Trophoblast cell (in vitro differentiated cells and primary cell): ENCODE measurements around the gene SLC18A2.
A peak's percentile ranks its signal among the peaks of the same experiment; 100 is the strongest.

Source experiments
- DNase-seq, 2 donors: peaks; one replicate each; pipeline ENCODE4 v3.0.0-alpha.2; 2016
- H2AFZ ChIP-seq: 2 replicates; pipeline ENCODE4 v1.6.1; 2013; ENCODE audit warnings: low read length, moderate library complexity, mild to moderate bottlenecking; ENCODE audit not compliant: insufficient read depth, poor library complexity
- H2AK5ac ChIP-seq: 2 replicates; pipeline ENCODE4 v1.6.1; 2013; ENCODE audit warnings: mild to moderate bottlenecking, low read length
- H2BK120ac ChIP-seq: 2 replicates; pipeline ENCODE4 v1.6.1; 2013; ENCODE audit warnings: low read length, mild to moderate bottlenecking, moderate library complexity; ENCODE audit not compliant: insufficient read depth, poor library complexity
- H2BK12ac ChIP-seq: 2 replicates; pipeline ENCODE4 v1.6.1; 2013; ENCODE audit warnings: mild to moderate bottlenecking, low read length, moderate library complexity
- H2BK5ac ChIP-seq: 2 replicates; pipeline ENCODE4 v1.6.1; 2013; ENCODE audit warnings: low read length, low read depth, moderate library complexity, mild to moderate bottlenecking; ENCODE audit not compliant: poor library complexity
- H3K14ac ChIP-seq: 2 replicates; pipeline ENCODE4 v1.6.1; 2013; ENCODE audit warnings: mild to moderate bottlenecking, low read length
- H3K18ac ChIP-seq: 2 replicates; pipeline ENCODE4 v1.6.1; 2013; ENCODE audit warnings: mild to moderate bottlenecking, low read length
- H3K23ac ChIP-seq: 2 replicates; pipeline ENCODE4 v1.6.1; 2013; ENCODE audit warnings: low read length
- H3K27ac ChIP-seq: 2 replicates; pipeline ENCODE4 v1.5.1; 2013; ENCODE audit warnings: low read depth, mild to moderate bottlenecking, inconsistent platforms, low read length, moderate library complexity
- H3K27me3 ChIP-seq: 2 replicates; pipeline ENCODE4 v1.6.1; 2013; ENCODE audit warnings: inconsistent platforms, mild to moderate bottlenecking, low read length, moderate library complexity; ENCODE audit not compliant: insufficient read depth
- H3K36me3 ChIP-seq, 2 experiments: 1 replicate in 1 of 2; 2 replicates in 1 of 2; pipeline ENCODE4 v1.6.1; 2013; ENCODE audit warnings: low read length in 2 of 2, mild to moderate bottlenecking in 2 of 2, moderate library complexity in 1 of 2; ENCODE audit not compliant: insufficient read depth in 2 of 2, control insufficient read depth in 1 of 2
- H3K4ac ChIP-seq: 2 replicates; pipeline ENCODE4 v1.6.1; 2013; ENCODE audit warnings: low read depth, mild to moderate bottlenecking, low read length, moderate library complexity
- H3K4me1 ChIP-seq, 2 experiments: 1 replicate in 1 of 2; 2 replicates in 1 of 2; pipeline ENCODE4 v1.6.1; 2013; ENCODE audit warnings: low read length in 2 of 2, mild to moderate bottlenecking in 2 of 2, moderate library complexity in 1 of 2; ENCODE audit not compliant: insufficient read depth in 2 of 2, control insufficient read depth in 1 of 2
- H3K4me2 ChIP-seq: 2 replicates; pipeline ENCODE4 v1.6.1; 2013; ENCODE audit warnings: inconsistent platforms, mild to moderate bottlenecking, low read length, moderate library complexity
- H3K4me3 ChIP-seq: 2 replicates; pipeline ENCODE4 v1.5.1; 2013; ENCODE audit warnings: mild to moderate bottlenecking, low read depth, low read length, inconsistent platforms
- H3K79me1 ChIP-seq: one replicate; pipeline ENCODE4 v1.6.1; 2013; ENCODE audit warnings: low read length
- H3K79me2 ChIP-seq: 2 replicates; pipeline ENCODE4 v1.6.1; 2013; ENCODE audit warnings: low read length, mild to moderate bottlenecking; ENCODE audit not compliant: control insufficient read depth, insufficient read depth, poor library complexity
- H3K9ac ChIP-seq: 2 replicates; pipeline ENCODE4 v1.6.1; 2013; ENCODE audit warnings: mild to moderate bottlenecking, low read length
- H3K9me3 ChIP-seq: 2 replicates; pipeline ENCODE4 v1.6.1; 2013; ENCODE audit warnings: low read depth, mild to moderate bottlenecking, control low read depth, inconsistent platforms, low read length; ENCODE audit not compliant: insufficient read depth
- H4K12ac ChIP-seq: 2 replicates; pipeline ENCODE4 v1.6.1; 2013; ENCODE audit warnings: low read depth, mild to moderate bottlenecking, low read length, moderate library complexity
- H4K8ac ChIP-seq: 2 replicates; pipeline ENCODE4 v1.6.1; 2013; ENCODE audit warnings: low read depth, mild to moderate bottlenecking, low read length, moderate library complexity
- H4K91ac ChIP-seq: one replicate; pipeline ENCODE4 v1.6.1; 2013; ENCODE audit warnings: low read depth, mild to moderate bottlenecking, low read length, moderate library complexity
- WGBS: extraction: QIAGEN DNeasy Blood & Tissue Kit; methylation state at CpG from one replicate; pipeline ENCODE4 v1.1.7; 2013; ENCODE audit warnings: missing lambda C conversion rate; ENCODE audit not compliant: insufficient read length, insufficient coverage; ENCODE audit errors: extremely low coverage; 5-methylcytosine and 5-hydroxymethylcytosine counted together

Gene SLC18A2

DNA sequence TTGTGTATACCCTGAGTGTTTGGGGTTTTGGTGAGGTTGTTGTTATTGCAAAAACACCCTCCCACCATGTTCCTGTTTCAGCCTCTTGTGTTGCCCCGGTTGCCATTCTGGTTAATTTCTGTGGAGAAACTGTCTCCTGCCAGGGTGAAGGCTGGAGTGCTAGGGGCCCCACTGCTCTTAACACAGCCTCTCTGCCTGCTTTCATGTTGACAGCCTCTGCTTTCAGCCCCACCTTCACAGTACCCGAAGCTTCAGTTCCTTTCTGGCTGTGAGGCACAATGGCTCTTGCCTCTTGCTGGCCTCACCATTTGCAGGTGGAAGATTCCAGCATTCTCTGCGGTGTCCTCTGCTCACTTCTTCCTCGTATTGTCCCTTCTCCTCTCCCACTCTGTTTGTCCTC, 19.2 kb downstream of the SLC18A2 start:
- Histone ChIP-seq H3K27me3 (no peaks in the 10 kb centered on the region), H3K79me1 (no peaks in the 10 kb centered on the region), H3K23ac (no peak overlapping the region), H2BK120ac (no peak overlapping the region), H3K79me2 (no peaks in the 10 kb centered on the region), H3K4ac (no peak overlapping the region), H3K4me1 (peaks cover 6 to 10% of the 10 kb centered on the region in 2 experiments), H2BK5ac (no peak overlapping the region), H2AK5ac (no peak overlapping the region), H3K9ac (no peak overlapping the region), H3K27ac (no peak overlapping the region), H3K36me3 (no peaks in the 10 kb centered on the region), H3K18ac (no peak overlapping the region), H2BK12ac (no peak overlapping the region), H3K4me2 (no peak overlapping the region), H4K91ac (no peak overlapping the region), H4K12ac (no peak overlapping the region), H3K14ac (no peak overlapping the region), H3K4me3 (no peak overlapping the region), H2AFZ (no peak overlapping the region), H4K8ac (no peak overlapping the region), H3K9me3 (no peaks in the 10 kb centered on the region)
- no peak for DNase-seq
- no CpG with 5 or more reads among the region's 4 CpGs for WGBS

GRCh38 chr10:117261501-117261900, 20.6 kb downstream of the SLC18A2 start:
- Histone ChIP-seq H3K4me3 (no peak overlapping the region), H3K23ac (no peak overlapping the region), H3K79me2 (no peaks in the 10 kb centered on the region), H2AFZ (no peak overlapping the region), H3K27me3 (no peaks in the 10 kb centered on the region), H3K27ac (no peak overlapping the region), H3K9me3 (no peaks in the 10 kb centered on the region), H4K91ac (no peak overlapping the region), H2AK5ac (no peak overlapping the region), H4K12ac (no peak overlapping the region), H3K4me1 (peaks cover 6 to 10% of the 10 kb centered on the region in 2 experiments), H3K18ac (no peak overlapping the region), H3K79me1 (no peaks in the 10 kb centered on the region), H3K4ac (no peak overlapping the region), H3K4me2 (no peak overlapping the region), H4K8ac (no peak overlapping the region), H2BK120ac (no peak overlapping the region), H2BK5ac (no peak overlapping the region), H3K14ac (no peak overlapping the region), H3K36me3 (no peaks in the 10 kb centered on the region), H3K9ac (no peak overlapping the region), H2BK12ac (no peak overlapping the region)
- WGBS, result no CpG with 5 or more reads among the region's 3 CpGs
- DNase-seq, result no peak

- H3K27ac ChIP-seq, result no peak overlapping the region
- H4K8ac ChIP-seq, result no peak overlapping the region
- no peak overlapping the region for H3K23ac ChIP-seq
- H3K4ac ChIP-seq, result no peak overlapping the region
- no peaks in the 10 kb centered on the region for H3K79me1 ChIP-seq
- no peak overlapping the region for H3K18ac ChIP-seq
- H2BK120ac ChIP-seq, result no peak overlapping the region
- H3K9ac ChIP-seq, result no peak overlapping the region
- H3K27me3 ChIP-seq, result no peaks in the 10 kb centered on the region
- H4K91ac ChIP-seq, result no peak overlapping the region
- no peak overlapping the region for H4K12ac ChIP-seq
- peaks cover 6 to 10% of the 10 kb centered on the region in 2 experiments for H3K4me1 ChIP-seq
- no peak for DNase-seq
- no peak overlapping the region for H3K4me2 ChIP-seq
- no peaks in the 10 kb centered on the region for H3K9me3 ChIP-seq
- no CpG with 5 or more reads among the region's 10 CpGs for WGBS
- H2BK12ac ChIP-seq, result no peak overlapping the region
- no peaks in the 10 kb centered on the region for H3K79me2 ChIP-seq
- no peak overlapping the region for H2AFZ ChIP-seq
- H3K4me3 ChIP-seq, result no peak overlapping the region
- no peak overlapping the region for H3K14ac ChIP-seq
- H2BK5ac ChIP-seq, result no peak overlapping the region
- no peak overlapping the region for H2AK5ac ChIP-seq
- no peaks in the 10 kb centered on the region for H3K36me3 ChIP-seq
Measured at GRCh38 chr10:117262291-117262902, 21.5 kb downstream of the SLC18A2 start.

DNA sequence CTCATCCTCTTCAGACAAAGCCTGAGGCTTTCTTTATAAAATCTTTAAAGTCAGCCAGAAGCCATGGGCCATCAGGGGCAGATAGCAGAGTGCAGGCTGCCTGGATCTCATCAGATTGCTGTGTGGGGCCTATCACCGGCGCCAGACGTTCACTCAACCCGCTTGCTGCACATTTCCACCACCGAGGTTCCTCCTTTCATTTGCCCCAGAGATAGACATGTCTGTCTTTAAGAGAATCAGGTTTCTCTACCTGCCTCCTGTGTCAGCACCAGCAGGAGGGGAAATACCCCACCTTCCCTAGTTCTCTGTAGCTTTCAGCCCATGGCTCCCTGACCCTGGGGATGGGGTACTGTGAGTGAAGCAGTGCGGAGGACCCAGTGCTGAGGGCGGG, 22.0 kb downstream of the SLC18A2 start:
- Histone ChIP-seq H2AFZ (no peak overlapping the region), H4K12ac (no peak overlapping the region), H2BK12ac (no peak overlapping the region), H3K4me3 (no peak overlapping the region), H3K4me1 (peaks cover 6 to 10% of the 10 kb centered on the region in 2 experiments), H3K4me2 (no peak overlapping the region), H3K9ac (no peak overlapping the region), H3K14ac (no peak overlapping the region), H3K27me3 (no peaks in the 10 kb centered on the region), H4K91ac (no peak overlapping the region), H3K27ac (peak overlapping the region; percentile 24), H4K8ac (no peak overlapping the region), H3K79me2 (no peaks in the 10 kb centered on the region), H3K23ac (no peak overlapping the region), H3K18ac (no peak overlapping the region), H3K4ac (no peak overlapping the region), H3K9me3 (no peaks in the 10 kb centered on the region), H2AK5ac (no peak overlapping the region), H2BK120ac (no peak overlapping the region), H3K79me1 (no peaks in the 10 kb centered on the region), H3K36me3 (no peaks in the 10 kb centered on the region), H2BK5ac (no peak overlapping the region)
- WGBS, result no CpG with 5 or more reads among the region's 7 CpGs
- no peak for DNase-seq
